Measurements from ENCODE around the gene WDR35.

WDR35 gene

DNA sequence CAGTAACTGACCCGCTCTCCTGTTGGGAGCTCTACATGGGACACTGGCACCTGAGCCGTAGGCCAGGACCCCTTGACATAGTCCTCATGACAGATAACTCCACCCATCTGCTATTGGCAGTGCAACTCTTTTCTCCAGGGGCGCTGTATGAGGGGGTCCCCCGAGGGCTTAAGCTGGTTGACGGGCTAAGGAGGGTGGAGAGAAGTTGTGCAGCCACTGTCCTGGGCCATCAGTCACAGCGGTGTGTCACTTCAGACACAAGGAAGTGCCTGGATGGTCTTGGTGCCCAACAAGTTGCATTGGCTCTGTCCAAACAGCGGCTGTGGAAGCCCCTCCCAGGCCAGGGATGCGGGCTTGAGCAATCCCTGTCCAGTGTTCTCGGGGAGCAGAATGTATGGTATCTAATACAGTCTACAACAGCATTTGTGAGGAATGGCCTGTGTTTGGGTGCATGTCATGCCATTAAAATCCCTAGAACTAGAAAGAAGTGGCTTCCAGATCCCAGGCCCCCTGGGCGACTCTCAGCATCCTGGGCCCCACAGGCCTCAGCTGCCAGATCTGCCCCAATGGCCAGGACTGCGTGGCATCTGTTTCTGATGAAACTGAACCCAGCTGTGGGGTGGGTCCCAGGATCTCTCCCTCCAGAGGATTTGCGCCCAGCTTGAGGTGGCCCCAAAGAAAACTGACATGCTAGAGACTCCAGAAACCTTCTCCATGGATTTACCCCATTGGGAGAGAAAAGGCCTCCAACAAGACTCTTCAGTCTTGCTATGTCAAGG lies 111.4 kb downstream of the WDR35 start:
- TF ChIP-seq, protein P1, sequence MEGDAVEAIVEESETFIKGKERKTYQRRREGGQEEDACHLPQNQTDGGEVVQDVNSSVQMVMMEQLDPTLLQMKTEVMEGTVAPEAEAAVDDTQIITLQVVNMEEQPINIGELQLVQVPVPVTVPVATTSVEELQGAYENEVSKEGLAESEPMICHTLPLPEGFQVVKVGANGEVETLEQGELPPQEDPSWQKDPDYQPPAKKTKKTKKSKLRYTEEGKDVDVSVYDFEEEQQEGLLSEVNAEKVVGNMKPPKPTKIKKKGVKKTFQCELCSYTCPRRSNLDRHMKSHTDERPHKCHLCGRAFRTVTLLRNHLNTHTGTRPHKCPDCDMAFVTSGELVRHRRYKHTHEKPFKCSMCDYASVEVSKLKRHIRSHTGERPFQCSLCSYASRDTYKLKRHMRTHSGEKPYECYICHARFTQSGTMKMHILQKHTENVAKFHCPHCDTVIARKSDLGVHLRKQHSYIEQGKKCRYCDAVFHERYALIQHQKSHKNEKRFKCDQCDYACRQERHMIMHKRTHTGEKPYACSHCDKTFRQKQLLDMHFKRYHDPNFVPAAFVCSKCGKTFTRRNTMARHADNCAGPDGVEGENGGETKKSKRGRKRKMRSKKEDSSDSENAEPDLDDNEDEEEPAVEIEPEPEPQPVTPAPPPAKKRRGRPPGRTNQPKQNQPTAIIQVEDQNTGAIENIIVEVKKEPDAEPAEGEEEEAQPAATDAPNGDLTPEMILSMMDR (IDR thresholded peaks at IDR 0.05; ENCODE audit: low read depth, low read length, missing control alignments) = no peak
- H3K4me3 ChIP-seq (ENCODE audit: low read depth, low read length) = no peak overlapping the region
- in situ Hi-C loops (cut with HindIII; ENCODE audit: low sequenced_read_pairs) = no loop called here
- DNase-seq (ENCODE audit: low read depth) = no peak

DNA sequence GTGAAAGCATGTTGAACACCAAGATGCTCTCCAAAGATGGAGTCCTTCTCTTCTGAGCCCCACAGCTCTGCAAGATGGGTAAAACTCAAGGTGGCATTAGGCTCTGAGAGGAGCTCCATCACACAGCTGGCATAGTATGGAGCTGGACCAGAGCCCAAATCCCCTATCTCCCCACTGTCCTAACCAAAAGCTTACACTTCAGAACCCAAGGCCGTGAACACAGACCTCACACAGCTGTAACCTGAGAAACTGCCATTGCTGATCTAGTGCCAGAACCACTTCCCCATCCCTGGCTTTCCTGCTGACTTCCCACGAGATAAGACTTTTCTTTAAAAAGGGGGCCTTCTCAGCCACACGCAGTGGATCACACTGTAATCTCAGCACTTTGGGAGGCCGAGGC lies 113.2 kb downstream of the WDR35 start:
- no peak overlapping the region for H3K4me3 ChIP-seq (ENCODE audit: low read depth, low read length)
- DNase-seq (ENCODE audit: low read depth) = no peak
- TF ChIP-seq, protein P1 (IDR thresholded peaks at IDR 0.05; ENCODE audit: low read depth, low read length, missing control alignments) = no peak
- in situ Hi-C loops (cut with HindIII; ENCODE audit: low sequenced_read_pairs) = no loop called here

DNA sequence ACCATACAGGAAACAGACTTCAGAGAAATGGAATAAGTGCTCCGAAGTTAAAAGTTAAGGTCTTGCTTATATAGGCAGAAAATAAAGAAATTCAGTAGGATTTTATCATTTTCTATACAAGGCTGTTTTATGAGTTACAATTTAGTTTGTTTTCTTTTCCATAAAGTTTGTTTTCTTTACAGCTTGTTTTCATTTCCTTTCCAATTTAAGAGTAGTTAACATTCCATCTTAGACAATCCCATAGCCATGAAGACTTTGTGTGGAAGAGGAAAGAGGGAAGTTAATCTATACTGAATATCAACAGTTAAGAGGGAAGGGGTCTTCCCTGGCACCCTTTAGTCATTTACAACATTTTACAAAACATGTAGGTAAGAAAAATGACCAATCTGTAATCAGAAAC lies 114.6 kb downstream of the WDR35 start:
- in situ Hi-C loops (cut with HindIII; ENCODE audit: low sequenced_read_pairs) = no loop called here
- TF ChIP-seq, protein P1 (IDR thresholded peaks at IDR 0.05; ENCODE audit: low read depth, low read length, missing control alignments) = no peak
- DNase-seq (ENCODE audit: low read depth) = no peak
- no peak overlapping the region for H3K4me3 ChIP-seq (ENCODE audit: low read depth, low read length)

DNA sequence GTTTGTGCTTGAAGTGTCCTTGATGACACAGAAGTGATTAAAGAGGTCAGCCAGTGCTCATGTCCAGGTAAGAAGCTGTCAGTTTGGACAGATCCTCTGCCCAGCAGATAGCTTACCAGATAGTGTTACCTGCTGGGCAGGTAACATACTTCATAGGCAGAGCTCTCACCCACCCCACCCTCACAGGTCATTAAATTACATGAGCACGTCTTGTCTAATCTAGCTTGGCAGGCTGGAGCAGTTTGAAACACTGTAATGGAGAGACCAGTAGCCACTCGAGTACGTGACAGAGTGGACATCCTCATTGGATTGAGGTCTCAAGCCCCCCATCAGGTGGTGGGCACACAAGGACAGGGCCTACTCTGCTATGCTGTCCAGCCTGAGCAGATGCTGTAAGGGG lies 115.2 kb downstream of the WDR35 start:
- DNase-seq (ENCODE audit: low read depth) = no peak
- in situ Hi-C loops (cut with HindIII; ENCODE audit: low sequenced_read_pairs) = loop anchor here (25.0 kb wide), 1 partner anchor 512 kb away; the partner anchor contains the start of gene OSR1
- TF ChIP-seq, protein P1 (IDR thresholded peaks at IDR 0.05; ENCODE audit: low read depth, low read length, missing control alignments) = no peak
- no peak overlapping the region for H3K4me3 ChIP-seq (ENCODE audit: low read depth, low read length)

DNA sequence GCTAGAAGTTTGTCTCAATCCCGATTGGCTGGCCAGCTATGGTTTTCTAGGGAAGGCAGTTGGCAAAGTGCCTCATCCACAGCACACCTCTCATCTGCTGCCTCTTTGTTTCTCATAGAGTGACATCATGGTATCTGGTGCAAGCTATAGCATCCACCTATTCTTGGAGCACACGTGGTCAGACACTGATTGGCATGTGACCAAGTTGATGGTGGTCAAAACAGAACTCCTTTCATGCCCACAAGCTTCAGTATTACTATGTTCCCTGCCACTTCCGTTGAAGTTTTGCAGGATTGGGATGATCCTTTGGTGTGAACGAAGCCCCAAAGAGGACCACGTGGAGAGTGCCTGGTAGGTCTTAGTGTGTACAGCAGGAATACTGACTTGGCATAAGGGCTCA lies 116.9 kb downstream of the WDR35 start:
- H3K4me3 ChIP-seq (ENCODE audit: low read depth, low read length) = no peak overlapping the region
- DNase-seq (ENCODE audit: low read depth) = no peak
- in situ Hi-C loops (cut with HindIII; ENCODE audit: low sequenced_read_pairs) = loop anchor here (25.0 kb wide), 1 partner anchor 511 kb away; the partner anchor contains the start of gene OSR1
- TF ChIP-seq, protein P1 (IDR thresholded peaks at IDR 0.05; ENCODE audit: low read depth, low read length, missing control alignments) = no peak

DNA sequence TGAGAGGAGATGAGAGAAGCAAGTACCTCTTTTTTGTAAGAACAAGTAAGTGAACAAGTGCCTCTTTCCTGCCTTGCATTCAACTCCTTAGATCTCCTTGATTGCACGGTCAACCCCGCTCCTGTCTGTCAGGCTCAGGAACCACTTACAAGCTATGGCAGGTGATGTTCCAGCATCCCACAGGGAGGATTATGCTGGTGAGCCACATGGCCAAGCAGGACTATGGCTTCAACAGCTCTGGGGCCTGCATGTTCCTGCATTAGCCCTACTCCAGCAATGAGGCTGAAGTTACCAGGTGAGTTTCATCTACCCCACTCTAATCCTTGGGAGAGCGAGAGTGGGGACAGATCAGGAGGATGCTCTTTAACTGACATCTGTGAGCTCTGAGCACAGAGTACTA lies 117.6 kb downstream of the WDR35 start:
- H3K4me3 ChIP-seq (ENCODE audit: low read depth, low read length) = no peak overlapping the region
- no peak for DNase-seq (ENCODE audit: low read depth)
- TF ChIP-seq, protein P1 (IDR thresholded peaks at IDR 0.05; ENCODE audit: low read depth, low read length, missing control alignments) = no peak
- in situ Hi-C loops (cut with HindIII; ENCODE audit: low sequenced_read_pairs) = loop anchor here (25.0 kb wide), 1 partner anchor 510 kb away; the partner anchor contains the start of gene OSR1

Measured in astrocyte of the cerebellum (primary cell).